CD4-positive, alpha-beta memory T cell (primary cell): ENCODE data around the gene IHH. TPM values are rescaled to one million over a fixed set of nuclear protein-coding genes. Genes with fewer than 3 reads are reported as not detected.
A peak's percentile ranks its signal among the peaks of the same experiment; 100 is the strongest.

ENCODE experiments used
- CTCF ChIA-PET: fragments of 350-600 bp; sonication (Branson Sonifier 250); formaldehyde crosslinking; loops from one replicate; lab custom pipeline; 2021; ENCODE audit warnings: inconsistent platforms; ENCODE audit not compliant: partially characterized antibody; lab: Charles Lee
- POLR2A ChIA-PET: fragments of 350-600 bp; sonication (Branson Sonifier 250); formaldehyde crosslinking; loops from one replicate; lab custom pipeline; 2021; ENCODE audit not compliant: partially characterized antibody; lab: Charles Lee
- DNase-seq, 5 donors: peaks; one replicate each; pipeline versions ENCODE4 v3.0.0 to v3.0.0-alpha.2; 2020 to 2022; ENCODE audit warnings: mixed read lengths in 1 of 5
- H3K27ac ChIP-seq: one replicate; pipeline ENCODE4 v1.7.0; 2013; ENCODE audit warnings: low read depth, low read length
- H3K27me3 ChIP-seq: 2 replicates; pipeline ENCODE4 v1.7.0; 2013; ENCODE audit warnings: mild to moderate bottlenecking, low read length, moderate library complexity; ENCODE audit not compliant: insufficient read depth
- H3K36me3 ChIP-seq: 2 replicates; pipeline ENCODE4 v1.7.0; 2013; ENCODE audit warnings: mild to moderate bottlenecking, low read length, moderate library complexity; ENCODE audit not compliant: insufficient read depth
- H3K4me1 ChIP-seq: 2 replicates; pipeline ENCODE4 v1.7.0; 2013; ENCODE audit warnings: mild to moderate bottlenecking, low read length, moderate library complexity; ENCODE audit not compliant: insufficient read depth
- H3K4me3 ChIP-seq, 2 donors: one replicate each; pipeline ENCODE4 v1.7.0; 2013; ENCODE audit warnings: low read length in 2 of 2, mild to moderate bottlenecking in 1 of 2
- H3K9me3 ChIP-seq, 2 donors: one replicate each; pipeline ENCODE4 v1.7.0; 2013; ENCODE audit warnings: low read length in 2 of 2, control low read depth in 1 of 2; ENCODE audit not compliant: control insufficient read depth in 1 of 2
- H3K27ac Mint-ChIP-seq, 7 donors: one replicate each; pipeline ENCODE4 v1.8.0; 2020 to 2021; ENCODE audit warnings: mixed read lengths in 7 of 7, mild to moderate bottlenecking in 6 of 7, inconsistent platforms in 3 of 7, moderate library complexity in 3 of 7
- H3K27me3 Mint-ChIP-seq, 2 donors: one replicate each; pipeline ENCODE4 v1.8.0; 2020 to 2021; ENCODE audit warnings: mixed read lengths in 2 of 2
- H3K36me3 Mint-ChIP-seq, 2 donors: one replicate each; pipeline ENCODE4 v1.8.0; 2020 to 2021; ENCODE audit warnings: mixed read lengths in 2 of 2, inconsistent platforms in 1 of 2, mild to moderate bottlenecking in 1 of 2
- H3K4me1 Mint-ChIP-seq, 4 donors: one replicate each; pipeline ENCODE4 v1.8.0; 2020 to 2021; ENCODE audit warnings: mixed read lengths in 4 of 4, mild to moderate bottlenecking in 1 of 4
- H3K4me3 Mint-ChIP-seq, 8 donors: one replicate each; pipeline ENCODE4 v1.8.0; 2020 to 2021; ENCODE audit warnings: mixed read lengths in 8 of 8, mild to moderate bottlenecking in 7 of 8, moderate library complexity in 6 of 8, inconsistent platforms in 3 of 8
- H3K9me3 Mint-ChIP-seq, 8 donors: one replicate each; pipeline ENCODE4 v1.8.0; 2020 to 2021; ENCODE audit warnings: mixed read lengths in 8 of 8, mild to moderate bottlenecking in 5 of 8, inconsistent platforms in 3 of 8, moderate library complexity in 1 of 8
- intact Hi-C: fragments of 100-400 bp; cut with micrococcal nuclease; formaldehyde crosslinking; loops from one replicate; pipeline ENCODE4 v1.15.1; 2023
- polyA plus RNA-seq, 2 donors: library from polyadenylated mRNA; unstranded; fragments of 300-500 nt; fragmentation: Illumina TruSeq; gene quantifications; one replicate each; pipeline ENCODE4 v1.2.3, GENCODE V29; 2021
- total RNA-seq, 2 experiments: library from RNA; stranded (reverse); gene quantifications; one replicate each; pipeline ENCODE4 v1.2.3, GENCODE V29; 2021

Gene IHH
- total and polyA plus RNA-seq, 4 experiments from 2014 or later = 0.17 TPM; not detected in 3

- Histone ChIP-seq H3K27ac (no peak overlapping the region), H3K4me1 (peaks cover 33% of the 10 kb centered on the region), H3K9me3 (no peaks in the 10 kb centered on the region), H3K36me3 (no peaks in the 10 kb centered on the region), H3K27me3 (peaks cover 40% of the 10 kb centered on the region), H3K4me3 (no peak overlapping the region)
- Mint-ChIP-seq H3K4me3 (peak overlapping the region in 2 of 8 donors; percentile 3 to 27), H3K27me3 (peaks cover 20 to 41% of the 10 kb centered on the region in 2 donors), H3K36me3 (no peaks in the 10 kb centered on the region), H3K9me3 (no peaks in the 10 kb centered on the region), H3K4me1 (peaks cover 6 to 35% (median 18%) of the 10 kb centered on the region in 4 donors), H3K27ac (no peak overlapping the region)
- DNase-seq = no peak
- POLR2A ChIA-PET = no interaction called here
- intact Hi-C loops = loop anchor here (10.0 kb wide), 1 partner anchor 158 kb away; the partner anchor contains the start of gene ABCB6
- CTCF ChIA-PET = interaction anchor here (1.3 to 6.7 kb wide), 5 partner anchors 17 to 243 kb away, joined by 3 to 125 read pairs (median 18); no protein-coding TSS in a partner anchor
These were observed 4.4 kb downstream of the IHH start for GRCh38 chr2:219056176-219056895.

DNA sequence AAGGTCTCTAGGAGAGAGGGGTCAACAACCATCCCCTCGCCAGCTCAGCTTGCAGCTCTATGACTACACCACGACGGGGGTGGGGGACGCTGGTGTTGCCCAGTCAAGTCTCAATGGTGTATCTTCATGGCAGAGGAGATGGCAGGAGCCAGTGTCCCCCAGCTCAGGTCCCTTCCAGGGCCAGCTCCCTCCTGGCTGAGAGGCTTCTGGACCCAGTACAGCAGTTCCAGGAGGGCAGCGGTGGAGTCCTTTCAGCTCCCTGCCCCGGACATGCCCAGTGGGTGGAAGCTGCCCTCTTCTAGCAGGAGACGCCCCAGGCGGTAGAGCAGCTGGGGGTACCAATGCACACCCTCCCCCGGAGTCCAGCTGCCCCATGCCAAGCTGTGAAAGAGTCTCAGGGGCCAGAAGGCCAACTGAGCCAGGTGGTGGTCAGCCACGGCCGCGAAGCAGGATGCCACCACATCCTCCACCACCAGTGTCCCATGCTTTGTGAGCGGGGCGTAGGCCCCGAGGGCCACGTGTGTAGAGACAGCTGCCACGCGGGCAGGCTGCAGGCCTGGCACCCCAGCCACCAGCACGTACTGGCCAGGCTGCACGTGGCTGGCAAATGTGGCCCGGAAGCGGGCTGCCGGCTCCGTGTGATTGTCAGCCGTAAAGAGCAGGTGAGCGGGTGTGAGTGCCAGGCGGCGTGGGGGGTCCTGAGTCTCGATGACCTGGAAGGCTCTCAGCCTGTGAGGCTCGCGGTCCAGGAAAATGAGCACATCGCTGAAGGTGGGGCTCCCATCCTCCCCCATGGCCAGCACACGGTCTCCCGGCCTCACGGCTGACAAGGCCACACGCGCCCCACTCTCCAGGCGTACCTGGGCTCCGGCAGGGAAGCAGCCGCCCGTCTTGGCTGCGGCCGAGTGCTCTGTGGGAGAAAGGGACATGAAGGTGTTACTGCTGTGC, 5.5 kb downstream of the IHH start:
- no peak overlapping the region for H3K27ac ChIP-seq
- no peak overlapping the region for H3K4me3 ChIP-seq
- POLR2A ChIA-PET = interaction anchor here (0.5 kb wide), 1 partner anchor 101 kb away, joined by 3 read pairs; no protein-coding TSS in a partner anchor
- H3K27me3 ChIP-seq = peaks cover 40% of the 10 kb centered on the region
- H3K9me3 ChIP-seq = no peaks in the 10 kb centered on the region
- Mint-ChIP-seq H3K4me1 (peaks cover 6 to 32% (median 17%) of the 10 kb centered on the region in 4 donors), H3K36me3 (no peaks in the 10 kb centered on the region), H3K27me3 (peaks cover 24 to 49% of the 10 kb centered on the region in 2 donors), H3K9me3 (no peaks in the 10 kb centered on the region), H3K4me3 (no peak overlapping the region), H3K27ac (no peak overlapping the region)
- intact Hi-C loops = loop anchor here (10.0 kb wide), 1 partner anchor 160 kb away; the partner anchor contains the start of gene ABCB6
- CTCF ChIA-PET = interaction anchor here (1.3 to 6.7 kb wide), 3 partner anchors 18 to 100 kb away, joined by 3 to 125 read pairs (median 76); no protein-coding TSS in a partner anchor
- H3K36me3 ChIP-seq = no peaks in the 10 kb centered on the region
- peaks cover 28% of the 10 kb centered on the region for H3K4me1 ChIP-seq
- no peak for DNase-seq

GRCh38 chr2:219049282-219049681, 11.4 kb downstream of the IHH start:
- ChIA-PET POLR2A (no interaction called here), CTCF (no interaction called here)
- Histone ChIP-seq H3K27ac (no peak overlapping the region), H3K36me3 (no peaks in the 10 kb centered on the region), H3K9me3 (no peaks in the 10 kb centered on the region), H3K4me1 (no peaks in the 10 kb centered on the region), H3K4me3 (no peak overlapping the region), H3K27me3 (no peaks in the 10 kb centered on the region)
- Mint-ChIP-seq H3K9me3 (peaks cover 0 to 2% (median 0%) of the 10 kb centered on the region in 8 donors), H3K4me3 (no peak overlapping the region), H3K27ac (no peak overlapping the region), H3K36me3 (no peaks in the 10 kb centered on the region), H3K4me1 (no peaks in the 10 kb centered on the region), H3K27me3 (peaks cover 30 to 61% of the 10 kb centered on the region in 2 donors)
- no peak for DNase-seq
- intact Hi-C loops = no loop called here

GRCh38 chr2:219045937-219046550, 14.7 kb downstream of the IHH start:
- no peaks in the 10 kb centered on the region for H3K36me3 Mint-ChIP-seq
- H3K4me3 Mint-ChIP-seq = no peak overlapping the region
- Histone ChIP-seq H3K4me3 (no peak overlapping the region), H3K4me1 (peaks cover 6% of the 10 kb centered on the region), H3K9me3 (no peaks in the 10 kb centered on the region), H3K27me3 (peaks cover 9% of the 10 kb centered on the region), H3K27ac (no peak overlapping the region), H3K36me3 (no peaks in the 10 kb centered on the region)
- H3K27me3 Mint-ChIP-seq = peaks cover 47 to 67% of the 10 kb centered on the region in 2 donors
- POLR2A ChIA-PET = no interaction called here
- CTCF ChIA-PET = interaction anchor here (1.0 to 2.3 kb wide), 5 partner anchors 12 to 253 kb away, joined by 4 to 12 read pairs (median 5); no protein-coding TSS in a partner anchor
- peaks cover 0 to 2% (median 0%) of the 10 kb centered on the region in 8 donors for H3K9me3 Mint-ChIP-seq
- no peak overlapping the region for H3K27ac Mint-ChIP-seq
- no peak for DNase-seq
- H3K4me1 Mint-ChIP-seq = peaks cover 5 to 11% (median 6%) of the 10 kb centered on the region in 4 donors
- intact Hi-C loops = no loop called here

DNA sequence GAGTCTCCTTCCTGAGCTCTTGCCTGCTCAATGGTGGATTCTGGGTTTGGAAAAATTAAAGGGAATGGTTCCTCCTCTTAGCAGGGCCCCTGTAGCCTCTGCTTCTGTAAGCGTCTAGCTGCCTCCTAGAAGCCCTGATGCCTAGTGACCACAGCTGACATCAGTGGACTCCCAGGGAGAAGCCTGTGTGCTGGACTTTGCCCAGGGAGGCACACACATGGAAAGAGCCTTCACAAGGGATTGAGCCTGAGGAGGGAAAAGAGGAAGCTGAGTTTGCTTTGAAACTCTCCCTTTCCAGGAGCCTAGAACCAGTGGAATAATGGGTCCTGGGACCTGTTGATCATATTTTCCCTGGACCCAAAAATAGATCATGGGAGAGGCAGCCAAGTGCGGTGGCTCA, 18.0 kb downstream of the IHH start:
- Mint-ChIP-seq H3K36me3 (no peaks in the 10 kb centered on the region), H3K4me3 (no peak overlapping the region), H3K27ac (no peak overlapping the region), H3K9me3 (peaks cover 0 to 2% (median 0%) of the 10 kb centered on the region in 8 donors), H3K27me3 (peaks cover 48 to 59% of the 10 kb centered on the region in 2 donors), H3K4me1 (peaks cover 6 to 14% (median 8%) of the 10 kb centered on the region in 4 donors)
- intact Hi-C loops = no loop called here
- CTCF ChIA-PET = interaction anchor here (0.7 to 1.3 kb wide), 4 partner anchors 13 to 48 kb away, joined by 3 to 11 read pairs (median 4); no protein-coding TSS in a partner anchor
- Histone ChIP-seq H3K27me3 (peaks cover 15% of the 10 kb centered on the region), H3K27ac (no peak overlapping the region), H3K4me1 (peaks cover 9% of the 10 kb centered on the region), H3K9me3 (no peaks in the 10 kb centered on the region), H3K4me3 (no peak overlapping the region), H3K36me3 (no peaks in the 10 kb centered on the region)
- DNase-seq = no peak
- POLR2A ChIA-PET = no interaction called here

DNA sequence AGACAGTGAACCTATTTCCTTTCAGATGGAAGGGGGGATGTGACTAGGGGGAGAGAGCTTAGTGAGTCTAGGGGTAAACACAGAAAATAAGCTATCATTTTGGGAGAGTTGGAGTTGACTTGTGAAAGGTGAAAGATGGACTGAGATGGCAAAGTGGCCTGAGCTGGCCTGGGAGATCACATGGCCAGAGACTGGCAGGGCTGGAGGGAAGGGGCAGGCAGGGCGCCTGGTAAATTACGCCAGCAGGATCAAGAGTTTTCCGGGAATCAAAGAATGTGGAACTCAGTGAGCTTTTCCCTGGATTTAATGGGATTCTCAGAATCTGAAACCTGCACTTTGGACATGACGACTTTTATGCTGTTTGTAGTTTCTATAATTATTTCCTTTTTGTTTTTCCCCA, 18.6 kb downstream of the IHH start:
- intact Hi-C loops = no loop called here
- Histone ChIP-seq H3K4me3 (no peak overlapping the region), H3K4me1 (peaks cover 9% of the 10 kb centered on the region), H3K9me3 (no peaks in the 10 kb centered on the region), H3K36me3 (no peaks in the 10 kb centered on the region), H3K27me3 (peaks cover 15% of the 10 kb centered on the region), H3K27ac (no peak overlapping the region)
- Mint-ChIP-seq H3K9me3 (peaks cover 0 to 2% (median 0%) of the 10 kb centered on the region in 8 donors), H3K27me3 (peaks cover 50 to 57% of the 10 kb centered on the region in 2 donors), H3K4me1 (peaks cover 6 to 14% (median 8%) of the 10 kb centered on the region in 4 donors), H3K4me3 (no peak overlapping the region), H3K27ac (no peak overlapping the region), H3K36me3 (no peaks in the 10 kb centered on the region)
- CTCF ChIA-PET = interaction anchor here (1.3 to 2.5 kb wide), 4 partner anchors 13 to 47 kb away, joined by 3 to 12 read pairs (median 7); no protein-coding TSS in a partner anchor
- POLR2A ChIA-PET = no interaction called here
- DNase-seq = no peak
